ENCODE data around the gene DNAH8.

Gene DNAH8, protein sequence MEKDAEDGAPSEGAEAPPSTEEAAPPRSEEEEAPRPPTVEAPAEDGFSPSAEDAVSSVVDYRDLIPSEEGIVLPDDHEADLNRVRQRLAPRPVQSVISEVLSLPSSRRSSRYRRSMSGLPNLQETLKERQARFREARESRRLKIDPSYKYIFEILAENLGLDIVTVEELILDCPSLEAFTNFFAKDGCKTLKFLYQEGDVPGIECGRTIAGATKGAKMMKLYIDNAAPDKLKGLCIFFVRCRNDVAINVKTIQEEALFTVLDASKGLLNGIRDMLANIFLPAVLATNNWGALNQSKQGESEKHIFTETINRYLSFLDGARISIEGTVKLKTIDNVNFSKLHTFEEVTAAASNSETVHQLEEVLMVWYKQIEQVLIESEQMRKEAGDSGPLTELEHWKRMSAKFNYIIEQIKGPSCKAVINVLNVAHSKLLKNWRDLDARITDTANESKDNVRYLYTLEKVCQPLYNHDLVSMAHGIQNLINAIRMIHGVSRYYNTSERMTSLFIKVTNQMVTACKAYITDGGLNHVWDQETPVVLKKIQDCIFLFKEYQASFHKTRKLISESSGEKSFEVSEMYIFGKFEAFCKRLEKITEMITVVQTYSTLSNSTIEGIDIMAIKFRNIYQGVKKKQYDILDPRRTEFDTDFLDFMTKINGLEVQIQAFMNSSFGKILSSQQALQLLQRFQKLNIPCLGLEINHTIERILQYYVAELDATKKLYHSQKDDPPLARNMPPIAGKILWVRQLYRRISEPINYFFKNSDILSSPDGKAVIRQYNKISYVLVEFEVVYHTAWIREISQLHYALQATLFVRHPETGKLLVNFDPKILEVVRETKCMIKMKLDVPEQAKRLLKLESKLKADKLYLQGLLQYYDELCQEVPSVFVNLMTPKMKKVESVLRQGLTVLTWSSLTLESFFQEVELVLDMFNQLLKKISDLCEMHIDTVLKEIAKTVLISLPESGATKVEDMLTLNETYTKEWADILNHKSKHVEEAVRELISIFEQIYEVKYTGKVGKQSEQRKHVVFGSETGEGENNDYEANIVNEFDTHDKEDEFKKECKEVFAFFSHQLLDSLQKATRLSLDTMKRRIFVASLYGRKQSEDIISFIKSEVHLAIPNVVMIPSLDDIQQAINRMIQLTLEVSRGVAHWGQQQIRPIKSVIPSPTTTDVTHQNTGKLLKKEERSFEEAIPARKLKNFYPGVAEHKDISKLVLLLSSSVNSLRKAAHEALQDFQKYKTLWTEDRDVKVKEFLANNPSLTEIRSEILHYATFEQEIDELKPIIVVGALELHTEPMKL (N-terminal part only)

DNA sequence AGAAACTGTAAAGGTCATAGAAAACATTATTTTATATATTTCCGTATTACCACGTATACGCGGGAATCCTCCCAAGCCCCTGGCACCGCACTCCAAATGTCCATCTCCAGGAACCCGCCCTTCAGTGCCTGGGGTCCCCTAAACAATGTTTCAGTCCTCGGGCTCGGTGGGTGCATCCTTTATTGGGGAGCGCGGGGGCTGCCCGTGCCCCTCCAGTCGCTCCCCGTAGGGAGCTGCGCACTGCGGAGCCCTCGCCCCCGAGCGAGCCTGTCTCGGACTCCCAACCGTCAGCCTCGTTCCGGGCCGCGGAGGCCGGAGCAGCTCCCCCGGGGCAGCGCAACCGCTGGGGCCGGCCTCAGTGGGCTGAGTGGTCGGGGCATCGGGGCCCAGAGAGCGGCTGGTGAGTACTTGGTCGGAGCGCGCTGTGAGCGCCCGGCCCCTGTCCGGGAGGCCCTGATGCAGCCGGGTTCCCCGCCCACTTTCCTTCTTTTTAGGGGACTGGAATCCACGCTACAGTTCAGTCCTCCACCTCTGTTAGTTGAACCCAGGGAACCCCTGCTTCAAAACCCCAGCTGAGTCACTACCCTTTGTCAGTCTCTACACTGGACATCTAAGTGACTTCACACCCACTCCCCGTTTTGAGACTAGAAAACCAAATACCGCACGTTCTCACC, at the start of gene DNAH8:
Gene DNAH8, plus strand, starts transcription at position 296 of the 674 bp plus-strand sequence. CDS start 7,499 bp downstream, outside the sequence.
- peaks cover 33% of the 10 kb centered on the region for H3K27me3 ChIP-seq (ENCODE audit: control insufficient read depth, insufficient read depth, low read length)
- H3K4me1 ChIP-seq (ENCODE audit: control insufficient read depth, insufficient read depth, low read length) = peaks cover 3% of the 10 kb centered on the region
- H3K4me3 ChIP-seq (ENCODE audit: low read length) = no peak within 1 kb of the TSS
- no peak within 1 kb of the TSS for H3K9ac ChIP-seq (ENCODE audit: low read length)
- no peaks in the 10 kb centered on the region for H3K9me3 ChIP-seq (ENCODE audit: control insufficient read depth, low read length)
- H3K36me3 ChIP-seq (ENCODE audit: control insufficient read depth, insufficient read depth, low read length) = no peaks in the 10 kb centered on the region

GRCh38 chr6:38671885-38672467, 43.1 kb upstream of the DNAH8 start:
- no peaks in the 10 kb centered on the region for H3K4me1 ChIP-seq (ENCODE audit: control insufficient read depth, insufficient read depth, low read length)
- no peaks in the 10 kb centered on the region for H3K27me3 ChIP-seq (ENCODE audit: control insufficient read depth, insufficient read depth, low read length)
- H3K4me3 ChIP-seq (ENCODE audit: low read length) = no peak overlapping the region
- H3K9me3 ChIP-seq (ENCODE audit: control insufficient read depth, low read length) = no peaks in the 10 kb centered on the region
- H3K9ac ChIP-seq (ENCODE audit: low read length) = no peak overlapping the region
- no peaks in the 10 kb centered on the region for H3K36me3 ChIP-seq (ENCODE audit: control insufficient read depth, insufficient read depth, low read length)

- H3K9me3 ChIP-seq (ENCODE audit: control insufficient read depth, low read length) = no peaks in the 10 kb centered on the region
- H3K27me3 ChIP-seq (ENCODE audit: control insufficient read depth, insufficient read depth, low read length) = no peaks in the 10 kb centered on the region
Observed at GRCh38 chr6:38673397-38674165, 41.5 kb upstream of the DNAH8 start.

DNA sequence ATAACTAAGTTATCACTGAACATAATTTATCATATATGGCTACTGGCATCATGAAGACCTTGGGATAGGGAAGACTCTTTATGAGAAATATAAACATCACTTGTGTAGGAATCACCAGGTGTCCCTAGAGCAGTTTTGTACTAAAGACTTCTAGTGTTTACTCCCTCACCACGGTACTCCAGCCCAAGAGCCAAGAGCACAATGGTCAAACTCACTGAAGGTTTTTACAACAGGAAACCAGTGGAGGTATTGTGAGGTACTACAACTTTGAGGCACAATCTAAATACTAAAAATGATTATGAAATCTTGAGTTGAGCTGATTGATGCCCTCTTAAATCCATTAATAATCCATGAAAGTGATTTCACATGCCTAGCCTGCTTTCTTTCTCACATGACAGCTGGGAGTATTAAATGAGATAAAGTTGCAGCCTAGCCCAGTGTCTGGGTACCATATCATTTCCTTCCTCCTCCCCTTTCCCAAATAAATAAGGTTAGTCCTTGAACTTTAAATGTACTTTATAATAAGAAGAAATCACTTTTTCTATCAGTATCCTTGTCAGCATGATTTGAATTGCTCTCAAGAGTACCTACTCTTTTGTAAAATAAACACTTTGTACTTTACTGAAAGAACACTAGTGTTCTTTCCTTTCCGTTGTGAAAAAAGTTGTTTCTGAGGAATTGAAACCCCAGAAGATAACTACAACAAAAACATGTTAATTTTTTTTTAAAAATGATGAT, 38.7 kb upstream of the DNAH8 start:
- H3K9ac ChIP-seq (ENCODE audit: low read length) = no peak overlapping the region
- H3K4me3 ChIP-seq (ENCODE audit: low read length) = no peak overlapping the region
- no peaks in the 10 kb centered on the region for H3K9me3 ChIP-seq (ENCODE audit: control insufficient read depth, low read length)
- no peaks in the 10 kb centered on the region for H3K4me1 ChIP-seq (ENCODE audit: control insufficient read depth, insufficient read depth, low read length)
- H3K36me3 ChIP-seq (ENCODE audit: control insufficient read depth, insufficient read depth, low read length) = no peaks in the 10 kb centered on the region
- H3K27me3 ChIP-seq (ENCODE audit: control insufficient read depth, insufficient read depth, low read length) = no peaks in the 10 kb centered on the region

More at GRCh38 chr6:38673397-38674165, 41.5 kb upstream of the DNAH8 start:
- Histone ChIP-seq H3K4me1 (ENCODE audit: control insufficient read depth, insufficient read depth, low read length) (no peaks in the 10 kb centered on the region), H3K4me3 (ENCODE audit: low read length) (no peak overlapping the region), H3K36me3 (ENCODE audit: control insufficient read depth, insufficient read depth, low read length) (no peaks in the 10 kb centered on the region), H3K9ac (ENCODE audit: low read length) (no peak overlapping the region)

GRCh38 chr6:38676974-38677544, 38.1 kb upstream of the DNAH8 start:
- Histone ChIP-seq H3K36me3 (ENCODE audit: control insufficient read depth, insufficient read depth, low read length) (no peaks in the 10 kb centered on the region), H3K4me1 (ENCODE audit: control insufficient read depth, insufficient read depth, low read length) (no peaks in the 10 kb centered on the region), H3K27me3 (ENCODE audit: control insufficient read depth, insufficient read depth, low read length) (no peaks in the 10 kb centered on the region), H3K9ac (ENCODE audit: low read length) (no peak overlapping the region), H3K9me3 (ENCODE audit: control insufficient read depth, low read length) (no peaks in the 10 kb centered on the region), H3K4me3 (ENCODE audit: low read length) (no peak overlapping the region)

- Histone ChIP-seq H3K27me3 (ENCODE audit: control insufficient read depth, insufficient read depth, low read length) (no peaks in the 10 kb centered on the region), H3K36me3 (ENCODE audit: control insufficient read depth, insufficient read depth, low read length) (no peaks in the 10 kb centered on the region), H3K4me3 (ENCODE audit: low read length) (no peak overlapping the region), H3K9me3 (ENCODE audit: control insufficient read depth, low read length) (no peaks in the 10 kb centered on the region), H3K9ac (ENCODE audit: low read length) (no peak overlapping the region), H3K4me1 (ENCODE audit: control insufficient read depth, insufficient read depth, low read length) (no peaks in the 10 kb centered on the region)
Observed at GRCh38 chr6:38678178-38678760, 36.8 kb upstream of the DNAH8 start.

DNA sequence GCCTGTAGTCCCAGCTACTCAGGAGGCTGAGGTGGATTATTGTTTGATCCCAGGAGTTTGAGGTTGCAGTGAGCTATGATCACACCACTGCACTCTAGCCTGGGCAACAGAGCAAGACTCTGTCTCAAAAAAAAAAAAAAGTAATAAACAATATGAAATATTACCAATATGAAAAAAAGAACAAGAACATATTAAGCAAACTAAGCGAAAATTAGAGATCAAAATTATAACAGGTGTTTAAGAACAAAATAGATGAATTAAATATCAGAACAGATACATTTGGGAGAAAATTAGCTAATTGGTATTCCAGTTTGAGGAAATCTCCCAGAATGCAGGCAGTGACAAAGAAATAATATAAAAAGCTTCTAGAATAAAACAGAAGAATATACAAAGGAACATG, 35.4 kb upstream of the DNAH8 start:
- H3K4me3 ChIP-seq (ENCODE audit: low read length) = no peak overlapping the region
- no peaks in the 10 kb centered on the region for H3K4me1 ChIP-seq (ENCODE audit: control insufficient read depth, insufficient read depth, low read length)
- H3K9ac ChIP-seq (ENCODE audit: low read length) = no peak overlapping the region
- no peaks in the 10 kb centered on the region for H3K27me3 ChIP-seq (ENCODE audit: control insufficient read depth, insufficient read depth, low read length)
- no peaks in the 10 kb centered on the region for H3K9me3 ChIP-seq (ENCODE audit: control insufficient read depth, low read length)
- H3K36me3 ChIP-seq (ENCODE audit: control insufficient read depth, insufficient read depth, low read length) = no peaks in the 10 kb centered on the region

- Histone ChIP-seq H3K36me3 (ENCODE audit: control insufficient read depth, insufficient read depth, low read length) (no peaks in the 10 kb centered on the region), H3K4me3 (ENCODE audit: low read length) (no peak overlapping the region), H3K4me1 (ENCODE audit: control insufficient read depth, insufficient read depth, low read length) (no peaks in the 10 kb centered on the region), H3K9me3 (ENCODE audit: control insufficient read depth, low read length) (no peaks in the 10 kb centered on the region), H3K27me3 (ENCODE audit: control insufficient read depth, insufficient read depth, low read length) (no peaks in the 10 kb centered on the region), H3K9ac (ENCODE audit: low read length) (no peak overlapping the region)
Observed at GRCh38 chr6:38681850-38682249, 33.3 kb upstream of the DNAH8 start.

GRCh38 chr6:38684237-38684636, 30.9 kb upstream of the DNAH8 start:
- Histone ChIP-seq H3K27me3 (ENCODE audit: control insufficient read depth, insufficient read depth, low read length) (no peaks in the 10 kb centered on the region), H3K4me1 (ENCODE audit: control insufficient read depth, insufficient read depth, low read length) (no peaks in the 10 kb centered on the region), H3K9me3 (ENCODE audit: control insufficient read depth, low read length) (no peaks in the 10 kb centered on the region), H3K36me3 (ENCODE audit: control insufficient read depth, insufficient read depth, low read length) (no peaks in the 10 kb centered on the region), H3K9ac (ENCODE audit: low read length) (no peak overlapping the region), H3K4me3 (ENCODE audit: low read length) (no peak overlapping the region)

DNA sequence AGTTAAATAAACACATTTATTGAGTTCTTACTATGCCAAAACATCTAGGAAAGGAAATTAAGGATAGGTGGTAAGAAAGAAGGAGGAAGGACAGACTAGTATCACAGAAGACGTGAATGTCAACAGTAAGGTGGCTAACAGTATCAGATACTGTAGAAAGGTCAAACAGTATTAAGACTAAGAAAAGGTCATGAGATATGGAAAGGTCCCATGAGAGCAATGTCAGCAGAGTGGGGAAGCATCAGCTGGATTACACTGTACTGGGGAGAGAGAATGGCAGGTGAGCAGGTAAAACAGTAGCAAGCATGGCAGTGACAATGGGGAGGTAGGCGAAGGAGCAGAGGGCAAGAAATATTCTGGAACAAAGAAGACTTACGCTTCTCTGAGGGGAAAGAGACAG, 30.2 kb upstream of the DNAH8 start:
- H3K9me3 ChIP-seq (ENCODE audit: control insufficient read depth, low read length) = no peaks in the 10 kb centered on the region
- H3K27me3 ChIP-seq (ENCODE audit: control insufficient read depth, insufficient read depth, low read length) = no peaks in the 10 kb centered on the region
- H3K4me3 ChIP-seq (ENCODE audit: low read length) = no peak overlapping the region
- no peak overlapping the region for H3K9ac ChIP-seq (ENCODE audit: low read length)
- no peaks in the 10 kb centered on the region for H3K36me3 ChIP-seq (ENCODE audit: control insufficient read depth, insufficient read depth, low read length)
- no peaks in the 10 kb centered on the region for H3K4me1 ChIP-seq (ENCODE audit: control insufficient read depth, insufficient read depth, low read length)
